ENCODE measurements around the gene HRAS. TPM values are rescaled to one million over a fixed set of nuclear protein-coding genes. Genes with fewer than 3 reads are reported as not detected.
A peak's percentile ranks its signal among the peaks of the same experiment; 100 is the strongest.

The HRAS gene
- total and polyA plus RNA-seq, 8 donors = 14.2 to 181 (median 70.8) TPM

DNA sequence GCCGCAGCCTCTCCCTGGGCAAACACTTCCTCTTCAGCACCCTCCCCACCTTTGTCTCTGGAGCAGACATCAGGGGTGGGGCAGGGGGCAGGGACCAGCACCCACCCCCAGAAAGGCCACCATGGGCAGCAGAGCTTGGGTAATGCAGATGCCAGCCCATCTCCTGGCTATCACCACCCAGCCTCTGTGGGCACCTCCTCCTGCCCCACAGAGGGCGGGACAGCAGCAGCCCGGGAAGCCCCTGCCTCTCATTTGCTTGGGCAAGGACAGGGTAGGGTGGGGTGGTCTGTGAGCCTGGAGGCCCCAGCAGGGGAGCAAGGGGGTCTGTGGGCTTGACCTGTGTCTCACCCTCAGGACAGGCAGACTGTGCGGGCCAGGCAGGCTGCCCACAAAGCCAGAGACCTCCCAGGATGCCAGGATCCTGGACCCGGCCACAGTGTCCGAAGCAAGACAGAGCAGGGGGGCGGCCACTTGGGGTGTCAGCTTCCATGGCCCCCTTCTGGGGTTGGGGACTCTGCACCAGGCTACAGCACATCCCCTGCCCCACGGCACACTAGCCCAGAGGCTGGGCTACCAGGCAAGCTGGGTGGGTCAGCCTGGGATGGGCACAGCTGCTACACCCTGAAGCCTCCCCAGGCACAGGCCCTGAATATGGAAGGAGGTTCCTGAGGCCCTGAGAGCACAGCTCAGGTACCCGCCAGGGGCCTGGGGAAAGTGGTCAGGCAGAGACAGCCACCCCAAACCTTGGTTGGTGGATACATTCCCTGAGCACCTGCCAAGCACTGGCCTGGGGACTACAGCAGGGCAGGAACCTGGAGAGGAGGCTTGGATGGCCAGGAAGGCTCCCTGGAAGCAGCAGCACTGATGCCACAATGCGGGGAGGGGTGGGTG lies 32.8 kb downstream of the HRAS start:
- peak in 1 of 2 donors; percentile 7 for DNase-seq
- TF ChIP-seq EP300 (IDR thresholded peaks at IDR 0.05) = no peak
- no peak for TF ChIP-seq POLR2A (IDR thresholded peaks at IDR 0.05)
- TF ChIP-seq, protein P1, sequence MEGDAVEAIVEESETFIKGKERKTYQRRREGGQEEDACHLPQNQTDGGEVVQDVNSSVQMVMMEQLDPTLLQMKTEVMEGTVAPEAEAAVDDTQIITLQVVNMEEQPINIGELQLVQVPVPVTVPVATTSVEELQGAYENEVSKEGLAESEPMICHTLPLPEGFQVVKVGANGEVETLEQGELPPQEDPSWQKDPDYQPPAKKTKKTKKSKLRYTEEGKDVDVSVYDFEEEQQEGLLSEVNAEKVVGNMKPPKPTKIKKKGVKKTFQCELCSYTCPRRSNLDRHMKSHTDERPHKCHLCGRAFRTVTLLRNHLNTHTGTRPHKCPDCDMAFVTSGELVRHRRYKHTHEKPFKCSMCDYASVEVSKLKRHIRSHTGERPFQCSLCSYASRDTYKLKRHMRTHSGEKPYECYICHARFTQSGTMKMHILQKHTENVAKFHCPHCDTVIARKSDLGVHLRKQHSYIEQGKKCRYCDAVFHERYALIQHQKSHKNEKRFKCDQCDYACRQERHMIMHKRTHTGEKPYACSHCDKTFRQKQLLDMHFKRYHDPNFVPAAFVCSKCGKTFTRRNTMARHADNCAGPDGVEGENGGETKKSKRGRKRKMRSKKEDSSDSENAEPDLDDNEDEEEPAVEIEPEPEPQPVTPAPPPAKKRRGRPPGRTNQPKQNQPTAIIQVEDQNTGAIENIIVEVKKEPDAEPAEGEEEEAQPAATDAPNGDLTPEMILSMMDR (IDR thresholded peaks at IDR 0.05) = no peak
- TF ChIP-seq POLR2AphosphoS5 (IDR thresholded peaks at IDR 0.05) = no peak
- intact Hi-C loops (cut with DNase I; ENCODE audit: low total_unique reads) = no loop called here
- peaks cover 29 to 51% (median 46%) of the 10 kb centered on the region in 4 donors for H3K4me1 ChIP-seq
- 79 to 87% (median 81%) methylated on average over 3 to 10 of the region's 10 CpGs for WGBS, 5 donors
- no peaks in the 10 kb centered on the region for H3K9me3 ChIP-seq
- H3K27ac ChIP-seq = peak overlapping the region in 3 of 5 donors; percentile 98 to 100 (median 98)
- H3K36me3 ChIP-seq = peaks cover 44 to 48% (median 46%) of the 10 kb centered on the region in 4 donors
- no peaks in the 10 kb centered on the region for H3K27me3 ChIP-seq
- peak overlapping the region in 1 of 4 donors; percentile 56 for H3K4me3 ChIP-seq

DNA sequence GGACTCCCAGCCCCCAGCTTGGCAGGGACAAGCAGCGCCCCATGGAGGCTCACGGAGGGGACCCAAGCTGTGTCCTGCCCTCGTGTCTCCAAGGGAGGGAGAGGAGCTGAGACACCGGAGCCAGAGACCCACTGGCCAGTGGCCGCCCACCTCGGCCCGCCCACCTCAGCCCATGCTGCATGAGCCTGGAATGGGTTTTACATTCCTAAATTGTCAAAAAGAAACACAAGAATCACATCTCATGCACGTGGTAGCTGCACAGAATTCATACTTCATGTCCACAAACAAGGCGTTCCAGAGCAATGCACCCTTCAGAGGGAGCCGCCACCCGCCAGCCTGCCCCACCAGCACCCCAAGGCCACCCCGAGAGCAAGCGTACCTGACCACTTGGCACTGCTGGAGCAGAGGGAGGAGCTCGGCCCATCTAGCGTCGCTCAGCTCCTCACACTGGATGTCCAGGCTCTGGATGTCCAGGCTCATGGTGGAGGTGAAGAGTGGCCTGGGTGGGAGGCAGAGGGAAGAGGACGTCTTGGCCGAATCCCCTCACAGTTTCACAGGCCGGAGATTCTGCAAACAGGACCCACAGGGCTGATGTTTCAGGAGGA lies 33.6 kb downstream of the HRAS start:
- Histone ChIP-seq H3K9me3 (no peaks in the 10 kb centered on the region), H3K27ac (peak overlapping the region in 2 of 5 donors; percentile 98 to 100), H3K4me1 (peaks cover 29 to 48% (median 44%) of the 10 kb centered on the region in 4 donors), H3K4me3 (no peak overlapping the region), H3K27me3 (no peaks in the 10 kb centered on the region), H3K36me3 (peaks cover 51 to 55% (median 53%) of the 10 kb centered on the region in 4 donors)
- intact Hi-C loops (cut with DNase I; ENCODE audit: low total_unique reads) = no loop called here
- WGBS, 5 donors = 84 to 88% (median 88%) methylated on average over 14 to 19 of the region's 19 CpGs
- DNase-seq = no peak
- TF ChIP-seq POLR2A (IDR thresholded peaks at IDR 0.05) = no peak
- TF ChIP-seq, protein P1 (IDR thresholded peaks at IDR 0.05) = no peak
- TF ChIP-seq EP300 (IDR thresholded peaks at IDR 0.05) = no peak
- TF ChIP-seq POLR2AphosphoS5 (IDR thresholded peaks at IDR 0.05) = no peak

DNA sequence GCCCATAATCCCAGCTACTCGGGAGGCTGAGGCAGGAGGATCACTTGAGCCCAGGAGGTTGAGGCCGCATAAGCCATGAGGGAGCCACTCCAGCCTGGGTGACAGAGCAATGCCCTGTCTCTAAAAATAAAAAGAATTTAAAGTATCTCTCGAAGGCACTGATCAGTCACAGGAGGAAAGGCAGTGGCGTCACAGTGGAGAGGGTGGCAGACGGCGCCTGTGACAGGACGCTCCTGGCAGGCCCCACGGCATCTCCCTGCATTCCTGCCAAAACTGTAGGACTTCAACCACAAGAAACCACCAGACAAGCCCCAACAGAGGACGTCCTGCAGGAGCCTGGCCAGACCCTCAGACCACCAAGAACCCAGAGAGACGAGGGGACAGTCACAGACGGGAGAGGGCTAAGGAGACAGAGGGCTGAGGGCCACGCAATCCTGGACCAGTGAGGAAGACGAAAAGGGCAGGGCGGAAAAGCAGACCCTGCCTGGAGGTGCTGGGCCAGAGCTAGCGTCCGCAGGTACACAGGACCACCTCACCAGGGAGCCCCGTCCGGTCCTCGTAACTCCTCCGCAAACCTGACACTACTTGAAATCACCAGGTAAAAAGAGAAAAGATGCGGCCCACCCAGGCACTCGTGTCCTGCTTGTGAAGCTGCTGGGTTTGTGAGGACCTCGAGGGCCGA lies 34.2 kb downstream of the HRAS start:
- Histone ChIP-seq H3K36me3 (peaks cover 56 to 62% (median 60%) of the 10 kb centered on the region in 4 donors), H3K27me3 (no peaks in the 10 kb centered on the region), H3K27ac (no peak overlapping the region), H3K4me3 (no peak overlapping the region), H3K9me3 (no peaks in the 10 kb centered on the region), H3K4me1 (peaks cover 28 to 48% (median 43%) of the 10 kb centered on the region in 4 donors)
- 93 to 96% (median 94%) methylated on average over 24 of the region's 24 CpGs for WGBS, 5 donors
- TF ChIP-seq EP300 (IDR thresholded peaks at IDR 0.05) (no peak), POLR2AphosphoS5 (IDR thresholded peaks at IDR 0.05) (no peak), POLR2A (IDR thresholded peaks at IDR 0.05) (no peak)
- TF ChIP-seq, protein P1 (IDR thresholded peaks at IDR 0.05) = no peak
- DNase-seq = no peak
- intact Hi-C loops (cut with DNase I; ENCODE audit: low total_unique reads) = no loop called here

Data from stomach (tissue), 9 donors.